GM23338 (cell line): ENCODE results near the gene SDHA. TPM values are rescaled to one million over a fixed set of nuclear protein-coding genes. Genes with fewer than 3 reads are reported as not detected.

Experiments used
- ATAC-seq: fragments of 200-7000 bp; cut with Tn5 transposase; 3 replicates; pipeline ENCODE4 v1.9.1; 2020
- DNase-seq: peaks from one replicate; pipeline ENCODE4 v3.0.0-alpha.2; 2015; ENCODE audit warnings: low spot score
- H2AFZ ChIP-seq: fragments of 200-600 bp; sonication (generic); 2 replicates; pipeline ENCODE4 v1.8.0; 2016; ENCODE audit warnings: antibody characterized with exemption, mild to moderate bottlenecking, moderate library complexity
- H3F3A ChIP-seq: fragments of 200-600 bp; sonication (generic); replicated peaks from 2 replicates; pipeline ENCODE4 v1.8.0; 2017; ENCODE audit warnings: antibody characterized with exemption, mixed run types, low read depth
- H3K27ac ChIP-seq: fragments of 200-600 bp; sonication (generic); 2 replicates; pipeline ENCODE4 v1.6.1; 2016; ENCODE audit warnings: low read depth
- H3K27me3 ChIP-seq: fragments of 200-600 bp; sonication (generic); 2 replicates; pipeline ENCODE4 v1.8.0; 2016; ENCODE audit warnings: mild to moderate bottlenecking, mixed run types, moderate library complexity; ENCODE audit not compliant: insufficient read depth
- H3K36me3 ChIP-seq: fragments of 200-600 bp; sonication (generic); 2 replicates; pipeline ENCODE4 v1.8.0; 2016; ENCODE audit warnings: mild to moderate bottlenecking; ENCODE audit not compliant: insufficient read depth
- H3K4me1 ChIP-seq: fragments of 200-600 bp; sonication (generic); 2 replicates; pipeline ENCODE4 v1.8.0; 2016; ENCODE audit warnings: mild to moderate bottlenecking, moderate library complexity; ENCODE audit not compliant: insufficient read depth
- H3K4me2 ChIP-seq: fragments of 200-600 bp; sonication (generic); 2 replicates; pipeline ENCODE4 v1.7.1; 2017; ENCODE audit warnings: mixed run types
- H3K4me3 ChIP-seq: fragments of 200-600 bp; sonication (generic); 2 replicates; pipeline ENCODE4 v1.6.1; 2016; ENCODE audit warnings: mixed run types
- H3K79me2 ChIP-seq: fragments of 200-600 bp; sonication (generic); replicated peaks from 2 replicates; pipeline ENCODE4 v1.8.0; 2017; ENCODE audit warnings: mild to moderate bottlenecking; ENCODE audit not compliant: insufficient read depth
- H3K9me2 ChIP-seq: fragments of 200-600 bp; sonication (generic); 2 replicates; pipeline ENCODE4 v1.8.0; 2017; ENCODE audit not compliant: insufficient read depth
- H4K20me1 ChIP-seq: fragments of 200-600 bp; sonication (generic); replicated peaks from 2 replicates; pipeline ENCODE4 v1.8.0; 2017; ENCODE audit warnings: mild to moderate bottlenecking; ENCODE audit not compliant: insufficient read depth
- H3K27ac Mint-ChIP-seq: 2 replicates; pipeline ENCODE4 v1.8.0; 2020; ENCODE audit warnings: inconsistent platforms, mild to moderate bottlenecking, moderate library complexity, mixed read lengths
- H3K27me3 Mint-ChIP-seq: 3 replicates; pipeline ENCODE4 v1.8.0; 2022; ENCODE audit warnings: low read depth, mild to moderate bottlenecking, moderate library complexity, mixed read lengths, inconsistent platforms; ENCODE audit not compliant: insufficient read depth, poor library complexity
- H3K36me3 Mint-ChIP-seq: 3 replicates; pipeline ENCODE4 v1.8.0; 2021; ENCODE audit warnings: low read depth, mild to moderate bottlenecking, inconsistent platforms, moderate library complexity, mixed read lengths
- H3K4me1 Mint-ChIP-seq: 3 replicates; pipeline ENCODE4 v1.8.0; 2020; ENCODE audit warnings: mild to moderate bottlenecking, inconsistent platforms, mixed read lengths
- H3K4me3 Mint-ChIP-seq: 3 replicates; pipeline ENCODE4 v1.8.0; 2021; ENCODE audit warnings: moderate library complexity, mild to moderate bottlenecking, inconsistent platforms, mixed read lengths
- H3K9me3 Mint-ChIP-seq: 3 replicates; pipeline ENCODE4 v1.8.0; 2020; ENCODE audit warnings: moderate library complexity, mild to moderate bottlenecking, inconsistent platforms, mixed read lengths
- CREB1 ChIP-seq: fragments of 250-450 bp; sonication (Bioruptor Pico); IDR thresholded peaks from 2 replicates; pipeline ENCODE4 v1.5.0; 2020; ENCODE audit warnings: low read depth, mild to moderate bottlenecking, moderate library complexity
- ETS1 ChIP-seq: IDR thresholded peaks from 2 replicates; pipeline ENCODE4 v1.6.1; 2016; ENCODE audit warnings: antibody characterized with exemption
- EZH2 ChIP-seq: fragments of 200-600 bp; sonication (generic); IDR thresholded peaks from one replicate; pipeline ENCODE4 v1.8.0; 2017; ENCODE audit warnings: antibody characterized with exemption, mild to moderate bottlenecking, low read depth; ENCODE audit not compliant: unreplicated experiment
- EZH2phosphoT487 ChIP-seq: fragments of 200-600 bp; sonication (generic); IDR thresholded peaks from one replicate; pipeline ENCODE4 v1.8.1; 2018; ENCODE audit warnings: antibody characterized with exemption; ENCODE audit not compliant: unreplicated experiment
- JUNB ChIP-seq: IDR thresholded peaks from one replicate; pipeline ENCODE4 v1.6.1; 2016; ENCODE audit warnings: antibody characterized with exemption; ENCODE audit not compliant: unreplicated experiment
- NANOG ChIP-seq: IDR thresholded peaks from 2 replicates; pipeline ENCODE4 v1.6.1; 2016; ENCODE audit warnings: antibody characterized with exemption, borderline replicate concordance
- POLR2AphosphoS5 ChIP-seq: IDR thresholded peaks from 2 replicates; pipeline ENCODE4 v1.6.1; 2016; ENCODE audit warnings: antibody characterized with exemption, low read depth
- STAT1 ChIP-seq: IDR thresholded peaks from one replicate; pipeline ENCODE4 v1.6.1; 2016; ENCODE audit warnings: antibody characterized with exemption; ENCODE audit not compliant: unreplicated experiment
- ZNF114 ChIP-seq: fragments of 250-450 bp; sonication (Bioruptor Pico); IDR thresholded peaks from 2 replicates; pipeline ENCODE4 v1.5.0; 2020; ENCODE audit warnings: mild to moderate bottlenecking, moderate library complexity
- ZNF331 ChIP-seq: fragments of 250-450 bp; sonication (Bioruptor Pico); IDR thresholded peaks from 2 replicates; pipeline ENCODE4 v1.5.0; 2020; ENCODE audit warnings: low read depth, mild to moderate bottlenecking, moderate library complexity
- ZNF462 ChIP-seq: fragments of 250-450 bp; sonication (Bioruptor Pico); IDR thresholded peaks from 2 replicates; pipeline ENCODE4 v1.5.0; 2020; ENCODE audit warnings: mild to moderate bottlenecking, moderate library complexity
- polyA plus RNA-seq: library from polyadenylated mRNA; unstranded; fragments of >200 nt; fragmentation: Nextera tagmentation; extraction: Ambion mirVana; gene quantifications from 2 replicates; pipeline ENCODE4 v1.2.1, GENCODE V29; 2016
- total RNA-seq: library from RNA; depleted of rRNA; stranded (reverse); fragments of >200 nt; shearing (Covaris generic); gene quantifications from 2 replicates; pipeline ENCODE4 v1.2.3, GENCODE V29; 2014
- TF ChIP-seq, protein P1 (sequence below): IDR thresholded peaks from one replicate; pipeline ENCODE4 v1.6.1; 2018; ENCODE audit warnings: antibody characterized with exemption; ENCODE audit not compliant: unreplicated experiment
- TF ChIP-seq, protein P2 (sequence below), 2 experiments: fragments of 200-600 bp in 1 of 2; sonication (generic) in 1 of 2; conservative IDR thresholded peaks; 2 replicates each; pipeline versions ENCODE4 v1.5.1 to v1.6.1; 2016 to 2017; ENCODE audit warnings: antibody characterized with exemption in 2 of 2, low read depth in 2 of 2, mild to moderate bottlenecking in 2 of 2, moderate library complexity in 1 of 2

SDHA gene
- total and polyA plus RNA-seq, 2 experiments from 2014 or later: 62.2 to 70.6 TPM

DNA sequence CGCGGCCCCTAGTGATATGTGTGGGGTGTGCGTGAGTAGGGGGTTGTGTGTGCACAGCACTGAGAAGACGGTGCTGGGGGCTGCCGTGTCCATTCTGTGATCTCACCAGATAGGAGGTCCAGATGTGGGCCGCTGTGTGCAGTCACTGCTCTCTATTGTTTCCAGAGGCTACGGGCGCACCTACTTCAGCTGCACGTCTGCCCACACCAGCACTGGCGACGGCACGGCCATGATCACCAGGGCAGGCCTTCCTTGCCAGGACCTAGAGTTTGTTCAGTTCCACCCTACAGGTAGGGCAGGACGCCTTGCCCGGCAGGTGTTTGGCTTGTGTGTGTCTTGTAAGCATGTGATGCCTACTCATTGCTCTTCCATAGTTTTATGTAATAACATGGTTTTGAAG is 12.6 kb downstream of the SDHA start:
- no peaks in the 10 kb centered on the region for H3K9me3 Mint-ChIP-seq
- H3K79me2 ChIP-seq: no peaks in the 10 kb centered on the region
- no peaks in the 10 kb centered on the region for H3K27me3 Mint-ChIP-seq
- H3K36me3 ChIP-seq: peaks cover 21% of the 10 kb centered on the region
- no peaks in the 10 kb centered on the region; the same call in 1 of the 2 replicates for H4K20me1 ChIP-seq
- no peak for DNase-seq
- no peak overlapping the region for H3K4me3 ChIP-seq
- H3K4me3 Mint-ChIP-seq: no peak overlapping the region
- peaks cover 3% of the 10 kb centered on the region; the same call in 1 of the 3 replicates for H3K4me1 Mint-ChIP-seq
- H3K9me2 ChIP-seq: no peaks in the 10 kb centered on the region
- H2AFZ ChIP-seq: no peak overlapping the region
- H3K27ac ChIP-seq: no peak overlapping the region
- no peak overlapping the region for H3K4me2 ChIP-seq
- no peak for ATAC-seq
- no peaks in the 10 kb centered on the region for H3F3A ChIP-seq
- no peak overlapping the region for H3K27ac Mint-ChIP-seq
- TF ChIP-seq ZNF462 (CRISPR knock-in tag): no peak
- no peak for TF ChIP-seq STAT1
- no peak for TF ChIP-seq JUNB
- TF ChIP-seq ZNF331 (CRISPR knock-in tag): no peak
- no peak for TF ChIP-seq EZH2phosphoT487
- no peak for TF ChIP-seq POLR2AphosphoS5
- TF ChIP-seq ETS1: no peak
- TF ChIP-seq, protein P1, sequence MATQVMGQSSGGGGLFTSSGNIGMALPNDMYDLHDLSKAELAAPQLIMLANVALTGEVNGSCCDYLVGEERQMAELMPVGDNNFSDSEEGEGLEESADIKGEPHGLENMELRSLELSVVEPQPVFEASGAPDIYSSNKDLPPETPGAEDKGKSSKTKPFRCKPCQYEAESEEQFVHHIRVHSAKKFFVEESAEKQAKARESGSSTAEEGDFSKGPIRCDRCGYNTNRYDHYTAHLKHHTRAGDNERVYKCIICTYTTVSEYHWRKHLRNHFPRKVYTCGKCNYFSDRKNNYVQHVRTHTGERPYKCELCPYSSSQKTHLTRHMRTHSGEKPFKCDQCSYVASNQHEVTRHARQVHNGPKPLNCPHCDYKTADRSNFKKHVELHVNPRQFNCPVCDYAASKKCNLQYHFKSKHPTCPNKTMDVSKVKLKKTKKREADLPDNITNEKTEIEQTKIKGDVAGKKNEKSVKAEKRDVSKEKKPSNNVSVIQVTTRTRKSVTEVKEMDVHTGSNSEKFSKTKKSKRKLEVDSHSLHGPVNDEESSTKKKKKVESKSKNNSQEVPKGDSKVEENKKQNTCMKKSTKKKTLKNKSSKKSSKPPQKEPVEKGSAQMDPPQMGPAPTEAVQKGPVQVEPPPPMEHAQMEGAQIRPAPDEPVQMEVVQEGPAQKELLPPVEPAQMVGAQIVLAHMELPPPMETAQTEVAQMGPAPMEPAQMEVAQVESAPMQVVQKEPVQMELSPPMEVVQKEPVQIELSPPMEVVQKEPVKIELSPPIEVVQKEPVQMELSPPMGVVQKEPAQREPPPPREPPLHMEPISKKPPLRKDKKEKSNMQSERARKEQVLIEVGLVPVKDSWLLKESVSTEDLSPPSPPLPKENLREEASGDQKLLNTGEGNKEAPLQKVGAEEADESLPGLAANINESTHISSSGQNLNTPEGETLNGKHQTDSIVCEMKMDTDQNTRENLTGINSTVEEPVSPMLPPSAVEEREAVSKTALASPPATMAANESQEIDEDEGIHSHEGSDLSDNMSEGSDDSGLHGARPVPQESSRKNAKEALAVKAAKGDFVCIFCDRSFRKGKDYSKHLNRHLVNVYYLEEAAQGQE: no peak
- TF ChIP-seq CREB1: no peak
- no peak for TF ChIP-seq ZNF114 (CRISPR knock-in tag)
- no peak for TF ChIP-seq NANOG
- TF ChIP-seq, protein P2, sequence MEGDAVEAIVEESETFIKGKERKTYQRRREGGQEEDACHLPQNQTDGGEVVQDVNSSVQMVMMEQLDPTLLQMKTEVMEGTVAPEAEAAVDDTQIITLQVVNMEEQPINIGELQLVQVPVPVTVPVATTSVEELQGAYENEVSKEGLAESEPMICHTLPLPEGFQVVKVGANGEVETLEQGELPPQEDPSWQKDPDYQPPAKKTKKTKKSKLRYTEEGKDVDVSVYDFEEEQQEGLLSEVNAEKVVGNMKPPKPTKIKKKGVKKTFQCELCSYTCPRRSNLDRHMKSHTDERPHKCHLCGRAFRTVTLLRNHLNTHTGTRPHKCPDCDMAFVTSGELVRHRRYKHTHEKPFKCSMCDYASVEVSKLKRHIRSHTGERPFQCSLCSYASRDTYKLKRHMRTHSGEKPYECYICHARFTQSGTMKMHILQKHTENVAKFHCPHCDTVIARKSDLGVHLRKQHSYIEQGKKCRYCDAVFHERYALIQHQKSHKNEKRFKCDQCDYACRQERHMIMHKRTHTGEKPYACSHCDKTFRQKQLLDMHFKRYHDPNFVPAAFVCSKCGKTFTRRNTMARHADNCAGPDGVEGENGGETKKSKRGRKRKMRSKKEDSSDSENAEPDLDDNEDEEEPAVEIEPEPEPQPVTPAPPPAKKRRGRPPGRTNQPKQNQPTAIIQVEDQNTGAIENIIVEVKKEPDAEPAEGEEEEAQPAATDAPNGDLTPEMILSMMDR (conservative IDR thresholded peaks at IDR 0.05; ENCODE audit: low read depth in 2 of 2): no peak
- no peak for TF ChIP-seq EZH2
- H3K27me3 ChIP-seq: no peaks in the 10 kb centered on the region
- H3K36me3 Mint-ChIP-seq: peaks cover 75% of the 10 kb centered on the region
- peaks cover 7% of the 10 kb centered on the region; the same call in 1 of the 2 replicates for H3K4me1 ChIP-seq
